GM21723 (cell line): Measurements from ENCODE around the gene HJURP.

Experiments used
- ATAC-seq: cut with Tn5 transposase; IDR thresholded peaks from one replicate; pipeline ENCODE4 v1.9.1; 2021; ENCODE audit warnings: mild to moderate bottlenecking, moderate library complexity; ENCODE audit not compliant: unreplicated experiment

Gene HJURP

DNA sequence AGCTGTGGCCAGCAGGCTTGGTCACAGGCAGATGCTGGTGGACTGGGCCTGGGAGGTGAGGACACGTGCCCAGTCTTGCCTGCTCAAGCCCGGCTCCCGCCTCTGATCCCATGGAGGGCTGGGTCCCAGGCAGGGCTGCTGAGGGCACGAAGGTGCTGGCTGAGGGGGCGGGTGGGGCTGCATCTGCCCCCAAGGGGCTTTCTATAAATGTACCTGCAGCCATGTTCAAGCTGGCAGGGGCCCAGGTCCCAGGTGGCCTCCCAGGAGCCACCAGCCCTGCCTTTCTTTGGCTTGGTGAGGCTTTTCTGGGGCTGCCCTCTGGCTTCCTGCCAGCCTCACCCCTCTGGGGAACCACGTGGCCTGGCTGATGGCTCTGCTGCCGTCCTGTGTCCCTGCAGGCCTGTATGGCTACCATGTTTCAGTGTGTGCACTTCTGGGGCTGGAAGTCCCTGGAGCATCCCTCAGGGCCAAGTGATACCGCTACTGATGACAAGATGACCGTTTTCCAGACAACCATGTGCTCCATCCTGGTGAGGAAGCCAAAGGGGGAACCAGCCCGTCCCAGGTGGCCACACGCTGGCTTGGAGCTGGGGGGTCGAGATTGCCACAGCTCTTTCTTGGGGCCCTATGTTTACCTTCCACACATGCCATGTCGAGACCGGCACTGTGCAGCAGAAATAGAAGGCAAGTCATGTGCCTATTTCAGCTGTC lies 23.2 kb downstream of the HJURP start:
- ATAC-seq: no peak

DNA sequence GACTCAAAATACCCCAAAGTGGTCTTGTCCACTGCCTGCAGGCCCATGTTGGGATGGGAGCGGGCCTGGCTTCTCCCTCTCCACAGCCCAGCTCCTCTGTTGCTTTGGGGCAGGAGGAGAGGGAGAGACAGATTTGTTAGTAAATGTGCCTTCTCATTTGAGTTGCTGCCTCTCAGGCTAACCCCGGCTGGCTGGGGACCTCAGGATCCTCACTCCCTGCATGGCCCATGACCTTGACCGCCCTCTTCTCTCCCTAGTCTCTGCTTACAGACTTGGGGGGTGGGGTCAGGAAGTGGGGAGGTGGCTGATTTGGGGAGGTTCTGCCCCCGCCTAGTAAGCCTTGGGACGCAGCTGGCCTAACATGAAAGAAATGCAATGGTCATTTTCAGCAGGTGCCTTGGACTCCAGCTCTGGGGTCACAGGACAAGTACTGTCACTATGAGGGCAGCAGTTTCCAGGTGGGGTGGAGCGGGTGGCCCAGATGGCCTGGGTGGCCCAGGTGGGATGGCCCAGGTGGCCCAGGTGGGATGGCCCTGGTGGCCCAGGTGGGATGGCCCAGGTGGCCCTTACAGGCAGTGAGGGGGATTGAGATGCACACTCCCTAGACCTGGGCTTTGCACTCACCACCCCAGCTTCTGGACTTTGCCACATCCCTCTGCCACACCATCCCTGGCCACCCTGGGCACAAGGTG lies 24.1 kb downstream of the HJURP start:
- ATAC-seq: no peak

GRCh38 chr2:233829193-233830110 lies 24.9 kb downstream of the HJURP start:
- no peak for ATAC-seq

GRCh38 chr2:233828546-233829192 lies 25.7 kb downstream of the HJURP start:
- no peak for ATAC-seq

GRCh38 chr2:233824373-233824772 lies 30.0 kb downstream of the HJURP start:
- ATAC-seq: no peak

DNA sequence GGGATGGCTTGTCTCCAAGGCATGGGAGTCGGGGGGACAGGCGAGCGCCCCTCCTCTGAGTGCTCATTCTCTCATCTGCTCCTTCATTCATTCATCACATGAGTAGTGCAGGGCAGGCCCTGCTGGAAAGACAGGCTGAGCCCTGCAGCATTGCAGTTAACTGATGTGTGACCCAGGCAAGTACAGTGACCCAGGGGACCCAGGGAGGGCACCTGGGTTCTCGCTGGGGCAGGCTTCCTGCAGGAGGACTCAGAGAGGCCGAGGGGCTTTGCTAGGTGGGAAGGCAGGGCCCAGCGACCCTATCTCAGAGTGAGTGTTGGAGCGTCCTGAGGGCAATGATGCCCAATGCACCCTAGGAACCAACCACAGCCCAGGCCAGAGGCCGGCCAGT lies 30.6 kb downstream of the HJURP start:
- no peak for ATAC-seq

GRCh38 chr2:233822781-233823730 lies 31.3 kb downstream of the HJURP start:
- ATAC-seq: no peak

DNA sequence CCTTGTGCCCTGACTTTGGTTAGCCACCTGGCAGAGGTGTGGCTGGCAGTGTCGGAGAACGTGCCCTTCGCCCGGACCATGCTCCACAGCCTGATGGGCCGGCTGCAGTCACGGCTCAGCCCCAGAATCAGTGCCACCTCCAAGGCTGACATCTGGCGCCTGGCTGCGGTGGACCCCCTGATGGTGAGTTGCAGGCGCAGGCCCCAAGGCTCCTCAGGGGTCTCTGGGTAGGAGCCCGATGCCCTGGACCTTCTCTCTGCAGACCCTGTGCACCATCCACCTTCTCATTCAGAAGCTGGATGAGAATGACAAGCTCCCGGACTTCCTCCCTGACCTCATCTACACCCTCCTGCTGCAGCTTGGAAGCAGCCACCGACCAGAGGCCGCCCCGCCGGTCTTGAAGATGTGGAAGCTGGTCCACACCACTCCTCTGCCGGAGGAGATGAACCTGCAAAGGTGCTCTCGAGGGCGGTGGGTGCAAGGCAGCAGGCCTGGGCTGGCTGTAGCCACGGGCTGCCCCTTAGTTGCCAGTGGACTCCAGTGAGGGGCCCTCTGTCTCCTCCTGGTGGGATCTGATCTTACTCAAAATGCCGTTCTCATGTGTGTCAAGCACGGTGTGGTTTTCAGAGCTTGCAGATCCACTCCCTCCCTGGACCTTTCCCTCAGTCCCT lies 32.1 kb downstream of the HJURP start:
- no peak for ATAC-seq

- ATAC-seq: no peak
Measured at GRCh38 chr2:233821709-233822100, 32.6 kb downstream of the HJURP start.

DNA sequence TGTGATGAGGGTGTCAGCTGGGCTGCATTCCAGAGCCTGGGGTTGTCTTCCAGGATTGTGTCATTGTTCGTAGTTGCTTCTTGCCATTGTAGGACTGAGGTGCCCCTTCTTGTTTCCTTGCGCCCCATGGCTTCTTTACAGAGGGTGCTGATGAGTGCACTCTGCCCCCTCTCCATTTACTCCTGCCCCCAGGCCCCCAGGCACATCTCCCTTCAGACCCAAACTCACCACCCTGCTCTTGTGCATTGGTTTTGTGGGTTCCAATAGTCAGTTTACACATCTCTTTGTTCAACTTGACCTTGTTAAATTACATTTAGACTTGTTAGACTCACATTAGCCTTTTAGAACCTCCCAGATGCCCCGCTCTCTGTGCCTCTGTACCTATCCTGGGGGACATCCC lies 33.1 kb downstream of the HJURP start:
- no peak for ATAC-seq

GRCh38 chr2:233820774-233821105 lies 33.6 kb downstream of the HJURP start:
- no peak for ATAC-seq

GRCh38 chr2:233819884-233820773 lies 34.2 kb downstream of the HJURP start:
- ATAC-seq: no peak

DNA sequence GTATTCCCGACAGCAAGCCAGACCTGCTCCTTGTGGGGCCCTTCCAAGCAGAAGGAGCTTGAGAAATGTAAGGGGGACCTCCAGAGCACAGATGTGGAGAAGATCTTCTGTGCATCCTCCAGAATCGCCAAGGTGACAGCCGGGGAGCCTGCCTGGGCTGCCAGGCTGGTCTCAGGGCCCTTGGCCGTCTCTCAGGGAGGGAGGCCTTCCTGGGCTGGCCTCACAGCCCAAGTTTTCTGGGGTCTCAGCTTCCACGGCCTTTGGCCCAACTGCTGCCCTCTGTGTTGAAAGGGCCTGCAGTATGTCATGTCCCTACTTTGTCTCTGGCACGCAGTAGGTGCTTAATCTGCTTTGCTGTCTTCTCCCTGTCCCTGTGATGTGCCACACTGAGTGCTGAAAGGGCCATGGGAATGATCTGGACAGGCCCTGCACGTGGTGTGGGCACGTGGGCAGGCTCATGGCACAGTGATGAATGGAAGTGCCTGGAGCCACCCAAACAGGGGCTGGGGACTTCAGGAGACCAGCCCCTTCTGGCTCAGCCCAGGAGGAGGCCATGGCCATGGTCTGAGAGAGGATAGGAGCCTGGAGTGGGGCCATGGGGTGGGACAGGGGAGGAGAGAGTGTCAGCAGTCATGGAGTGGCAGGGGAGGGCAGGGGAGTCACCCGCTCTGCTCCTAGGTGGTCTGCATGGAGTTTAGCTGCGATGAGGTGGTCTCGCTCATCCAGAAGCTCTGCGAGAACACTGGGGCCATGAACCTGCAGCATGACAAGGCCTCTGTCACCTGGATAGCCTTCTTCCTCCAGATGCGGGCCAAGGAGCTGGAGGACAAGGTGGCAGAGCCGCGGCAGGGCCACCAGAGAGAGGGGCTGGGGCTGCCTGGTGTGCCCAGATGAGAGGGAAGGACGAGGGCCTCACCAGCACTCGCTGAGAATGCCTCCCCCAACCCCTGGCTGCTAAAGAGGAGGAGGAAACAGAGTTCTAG lies 35.4 kb downstream of the HJURP start:
- no peak for ATAC-seq

GRCh38 chr2:233817995-233818638 lies 36.2 kb downstream of the HJURP start:
- no peak for ATAC-seq

- no peak for ATAC-seq
Measured at GRCh38 chr2:233817361-233817911, 36.9 kb downstream of the HJURP start.

GRCh38 chr2:233816771-233817170 lies 37.6 kb downstream of the HJURP start:
- no peak for ATAC-seq

DNA sequence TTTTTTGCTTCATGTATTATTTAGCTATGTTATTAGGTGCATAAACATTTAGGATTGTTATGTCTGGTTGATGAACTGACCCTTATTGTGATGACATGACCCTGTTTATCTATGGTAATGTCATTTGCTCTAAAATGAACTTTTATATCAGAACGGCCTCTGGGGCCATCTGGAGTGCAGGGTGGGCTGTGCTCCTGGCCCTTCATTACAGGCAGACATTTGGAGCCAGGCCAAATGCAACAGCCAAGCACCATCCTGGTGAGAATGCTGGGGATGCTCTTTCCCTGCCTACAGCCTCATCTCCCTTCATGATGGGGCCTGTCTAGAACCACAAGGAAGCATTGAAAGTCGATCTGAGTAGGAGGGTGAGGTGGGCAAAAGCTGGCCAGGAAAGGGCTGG lies 38.0 kb downstream of the HJURP start:
- ATAC-seq: no peak
